DND-41 (cell line): Measurements from ENCODE around the gene ATP7A.

Experiments used
- ATAC-seq: fragments of 200-7000 bp; cut with Tn5 transposase; 3 replicates; pipeline ENCODE4 v1.9.1; 2021; ENCODE audit warnings: low read depth; ENCODE audit not compliant: insufficient read depth
- DNase-seq: peaks from one replicate; pipeline ENCODE4 v3.0.0-alpha.2; 2020
- H2AFZ ChIP-seq: 2 replicates; pipeline ENCODE4 v1.6.0; 2012; ENCODE audit warnings: low read depth, low read length
- H3K27ac ChIP-seq: 2 replicates; pipeline ENCODE4 v1.5.1; 2012; ENCODE audit warnings: low read length, inconsistent platforms
- H3K27me3 ChIP-seq: fragments of 200-600 bp; sonication (generic); 2 replicates; pipeline ENCODE4 v1.6.0; 2012; ENCODE audit warnings: low read length, mild to moderate bottlenecking, inconsistent platforms; ENCODE audit not compliant: insufficient read depth, poor library complexity
- H3K36me3 ChIP-seq: 2 replicates; pipeline ENCODE4 v1.5.1; 2012; ENCODE audit warnings: low read length, inconsistent platforms; ENCODE audit not compliant: insufficient read depth
- H3K4me1 ChIP-seq: 2 replicates; pipeline ENCODE4 v1.5.1; 2012; ENCODE audit warnings: mild to moderate bottlenecking, low read length; ENCODE audit not compliant: insufficient read depth
- H3K4me2 ChIP-seq: 2 replicates; pipeline ENCODE4 v1.6.0; 2012; ENCODE audit warnings: mild to moderate bottlenecking, moderate library complexity, low read length, inconsistent platforms; ENCODE audit not compliant: insufficient read depth
- H3K4me3 ChIP-seq, 2 experiments: fragments of 200-600 bp in 1 of 2; shearing (Covaris generic) in 1 of 2; 2 replicates each; pipeline ENCODE4 v1.5.1; 2012 to 2016; ENCODE audit warnings: inconsistent platforms in 2 of 2, low read length in 2 of 2, mild to moderate bottlenecking in 2 of 2, low read depth in 1 of 2, moderate library complexity in 1 of 2
- H3K79me2 ChIP-seq: 2 replicates; pipeline ENCODE4 v1.6.0; 2012; ENCODE audit warnings: low read length, inconsistent platforms; ENCODE audit not compliant: insufficient read depth
- H3K9ac ChIP-seq: 2 replicates; pipeline ENCODE4 v1.6.0; 2012; ENCODE audit warnings: low read depth, mild to moderate bottlenecking, inconsistent platforms, low read length, moderate library complexity
- H3K9me3 ChIP-seq: 2 replicates; pipeline ENCODE4 v1.5.1; 2012; ENCODE audit warnings: low read length, moderate library complexity, mild to moderate bottlenecking, inconsistent platforms; ENCODE audit not compliant: insufficient read depth, severe bottlenecking
- H4K20me1 ChIP-seq: 2 replicates; pipeline ENCODE4 v1.6.0; 2012; ENCODE audit warnings: low read length; ENCODE audit not compliant: insufficient read depth
- CTCF ChIP-seq: IDR thresholded peaks from 2 replicates; pipeline ENCODE4 v1.5.1; 2012; ENCODE audit warnings: borderline replicate concordance, low read length, moderate library complexity, mild to moderate bottlenecking; ENCODE audit not compliant: poor library complexity, severe bottlenecking; ENCODE audit errors: extremely low read depth
- EZH2 ChIP-seq: IDR thresholded peaks from 3 replicates; pipeline ENCODE4 v1.6.1; 2012; ENCODE audit warnings: borderline replicate concordance, low read depth, mild to moderate bottlenecking, moderate library complexity, low read length, inconsistent platforms; ENCODE audit not compliant: severe bottlenecking

Gene ATP7A

GRCh38 chrX:78019586-78020483 is 109.3 kb downstream of the ATP7A start:
- Histone ChIP-seq H3K27ac (no peak overlapping the region), H3K4me2 (no peak overlapping the region), H3K36me3 (no peaks in the 10 kb centered on the region), H3K9ac (no peak overlapping the region), H3K9me3 (no peaks in the 10 kb centered on the region), H3K4me1 (no peaks in the 10 kb centered on the region), H4K20me1 (no peaks in the 10 kb centered on the region), H3K79me2 (no peaks in the 10 kb centered on the region), H3K27me3 (no peaks in the 10 kb centered on the region), H3K4me3 (no peak overlapping the region), H2AFZ (no peak overlapping the region)
- DNase-seq (no peak), ATAC-seq (no peak)
- no peak for TF ChIP-seq EZH2

- Histone ChIP-seq H3K4me2 (no peak overlapping the region), H3K27ac (no peak overlapping the region), H3K4me3 (no peak overlapping the region), H3K27me3 (no peaks in the 10 kb centered on the region), H3K79me2 (no peaks in the 10 kb centered on the region), H3K36me3 (no peaks in the 10 kb centered on the region), H3K4me1 (no peaks in the 10 kb centered on the region), H3K9me3 (no peaks in the 10 kb centered on the region), H2AFZ (no peak overlapping the region), H3K9ac (no peak overlapping the region), H4K20me1 (no peaks in the 10 kb centered on the region)
- DNase-seq = no peak
- no peak for TF ChIP-seq EZH2
- peak; percentile 69 for TF ChIP-seq CTCF
- no peak; the same call in 2 of the 3 replicates for ATAC-seq
Measured at GRCh38 chrX:78024349-78025059, 114.0 kb downstream of the ATP7A start.

- Histone ChIP-seq H3K9me3 (no peaks in the 10 kb centered on the region), H3K27me3 (no peaks in the 10 kb centered on the region), H3K27ac (no peak overlapping the region), H2AFZ (no peak overlapping the region), H3K4me1 (no peaks in the 10 kb centered on the region), H4K20me1 (no peaks in the 10 kb centered on the region), H3K79me2 (no peaks in the 10 kb centered on the region), H3K9ac (no peak overlapping the region), H3K4me3 (no peak overlapping the region), H3K4me2 (no peak overlapping the region), H3K36me3 (no peaks in the 10 kb centered on the region)
- ATAC-seq = no peak
- no peak for TF ChIP-seq EZH2
- no peak for TF ChIP-seq CTCF
- no peak for DNase-seq
Measured at GRCh38 chrX:78027798-78028197, 117.3 kb downstream of the ATP7A start.

- H3K79me2 ChIP-seq = no peaks in the 10 kb centered on the region
- H3K4me1 ChIP-seq = no peaks in the 10 kb centered on the region
- no peaks in the 10 kb centered on the region for H3K27me3 ChIP-seq
- no peak for DNase-seq
- H4K20me1 ChIP-seq = no peaks in the 10 kb centered on the region
- no peaks in the 10 kb centered on the region for H3K9me3 ChIP-seq
- no peak overlapping the region for H3K9ac ChIP-seq
- H2AFZ ChIP-seq = no peak overlapping the region
- no peak overlapping the region for H3K27ac ChIP-seq
- H3K36me3 ChIP-seq = no peaks in the 10 kb centered on the region
- TF ChIP-seq CTCF (peak; percentile 42), EZH2 (no peak)
- H3K4me3 ChIP-seq = no peak overlapping the region
- no peak for ATAC-seq
- H3K4me2 ChIP-seq = no peak overlapping the region
Measured at GRCh38 chrX:78029663-78030062, 119.2 kb downstream of the ATP7A start.
